NCI-H2029 treated with DMSO at 0.1 percent for 48 hours (cell line): ENCODE data around the gene ELMOD3.
"Not testable (repeated sequence)": the region's sequence is repeated elsewhere in the genome, so short reads cannot be mapped to it uniquely, and the experiment has no call there.

Source experiments
- DNase-seq: peaks from one replicate; lab custom pipeline; 2025; lab: John Stamatoyannopoulos, UW

The ELMOD3 gene

DNA sequence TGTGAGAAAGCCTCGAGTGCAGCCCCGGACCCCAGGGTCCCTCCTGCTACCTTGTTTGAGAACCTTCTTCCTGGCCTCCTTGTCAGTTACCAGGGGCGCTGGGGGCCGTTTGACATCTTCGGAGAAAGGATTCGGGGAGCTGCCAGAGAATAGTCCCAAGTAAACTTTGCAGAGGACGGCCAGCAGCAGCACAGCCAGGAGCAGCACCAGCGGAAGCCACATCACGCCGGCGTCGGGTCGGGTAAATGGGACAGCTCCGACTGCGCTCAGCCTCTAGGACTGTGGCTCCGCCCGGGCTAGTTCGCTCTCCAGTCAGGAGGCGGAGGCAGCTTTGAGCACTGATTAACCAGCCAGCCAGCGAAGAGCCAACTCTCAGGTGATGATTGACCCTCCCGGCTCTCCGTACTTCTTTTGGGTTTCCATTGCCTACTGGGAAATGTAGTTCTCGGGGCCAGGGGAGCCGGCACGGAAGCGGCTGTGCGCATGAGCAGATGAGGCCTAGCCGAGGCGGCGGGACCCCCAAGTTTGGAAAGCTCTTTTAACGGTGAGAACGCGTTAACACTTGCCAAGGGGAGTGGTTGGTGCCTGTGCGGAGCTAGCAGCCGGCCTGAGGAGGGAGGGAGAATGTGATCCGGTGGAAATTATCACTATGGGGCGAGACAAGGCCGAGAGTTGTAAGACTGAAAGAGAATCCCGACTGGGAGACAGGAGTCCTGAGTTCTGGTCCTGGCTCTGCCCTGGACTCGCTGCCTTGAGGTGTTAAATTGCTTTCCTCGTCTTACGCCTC, at the start of gene ELMOD3, which contains the start of gene RETSAT:
Gene ELMOD3 (plus strand): TSS at position 484 of the 787 bp plus-strand sequence. CDS start 2,430 bp downstream, outside the sequence.
Gene RETSAT (minus strand): TSS at position 243 of the 787 bp plus-strand sequence. CDS start 21 bp downstream, at position 222.
- peak; percentile 96 for DNase-seq

- DNase-seq: no peak
Observed at GRCh38 chr2:85307527-85307897, 47.1 kb upstream of the ELMOD3 start.

- DNase-seq: no peak
Observed at GRCh38 chr2:85308201-85308600, 46.4 kb upstream of the ELMOD3 start.

DNA sequence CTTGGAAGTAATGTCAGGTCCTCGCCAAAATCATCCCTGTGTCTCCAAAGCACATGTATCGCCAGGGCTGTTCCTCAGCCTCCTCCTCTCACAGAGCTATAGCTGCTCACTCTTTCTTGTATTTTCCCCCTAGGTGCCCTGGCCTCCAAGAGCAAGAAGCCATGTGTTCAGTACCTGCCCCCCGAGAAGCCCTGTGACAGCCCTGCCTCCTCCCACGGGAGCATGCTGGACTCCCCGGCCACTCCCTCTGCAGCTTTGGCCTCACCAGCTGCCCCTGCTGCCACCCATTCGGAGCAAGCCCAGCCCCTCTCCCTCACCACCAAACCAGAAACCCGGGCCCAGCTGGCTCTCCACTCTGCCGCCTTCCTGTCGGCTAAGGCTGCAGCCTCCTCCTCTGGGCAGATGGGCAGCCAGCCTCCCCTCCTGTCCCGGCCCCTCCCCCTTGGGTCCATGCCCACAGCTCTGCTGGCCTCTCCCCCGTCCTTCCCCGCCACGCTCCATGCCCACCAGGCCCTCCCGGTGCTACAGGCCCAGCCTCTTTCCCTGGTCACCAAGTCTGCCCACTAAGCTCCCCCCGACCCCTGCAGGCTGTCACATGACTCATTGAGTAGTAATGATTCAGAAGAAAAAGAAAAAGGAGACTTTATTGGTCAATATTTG, 45.5 kb upstream of the ELMOD3 start:
- DNase-seq: peak; percentile 63

DNA sequence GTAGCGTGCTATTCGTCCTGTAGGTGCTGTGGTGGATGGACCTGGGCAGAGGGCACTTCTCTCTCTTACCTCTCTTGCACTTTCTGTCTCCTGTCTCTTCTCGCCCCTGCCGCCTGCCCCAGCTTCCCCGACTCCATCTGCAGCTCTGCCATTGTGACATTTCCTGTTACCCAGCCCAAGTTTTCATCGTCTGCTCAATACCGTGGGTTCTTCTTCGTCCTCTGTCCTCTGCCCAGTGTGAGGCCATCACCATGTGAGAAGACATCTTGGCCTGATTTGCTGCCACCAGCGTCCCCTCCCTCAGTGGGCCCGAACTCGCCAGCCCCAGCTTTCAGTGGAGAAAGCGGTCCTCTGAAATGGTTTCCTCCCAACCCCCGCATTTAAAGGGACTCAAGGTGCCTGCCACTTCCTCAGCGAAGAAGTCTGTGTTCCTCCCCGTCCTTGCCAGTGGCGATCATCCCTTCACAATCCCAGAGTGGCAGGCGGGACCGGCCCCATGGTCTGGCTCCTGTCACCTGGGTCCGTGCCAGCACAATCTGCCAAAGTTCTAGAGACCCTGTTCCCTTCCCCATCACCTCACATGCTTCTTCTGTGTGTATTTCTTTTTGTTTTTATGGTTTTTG, 44.8 kb upstream of the ELMOD3 start:
- DNase-seq: no peak

- no peak for DNase-seq
Observed at GRCh38 chr2:85310330-85310729, 44.2 kb upstream of the ELMOD3 start.

DNA sequence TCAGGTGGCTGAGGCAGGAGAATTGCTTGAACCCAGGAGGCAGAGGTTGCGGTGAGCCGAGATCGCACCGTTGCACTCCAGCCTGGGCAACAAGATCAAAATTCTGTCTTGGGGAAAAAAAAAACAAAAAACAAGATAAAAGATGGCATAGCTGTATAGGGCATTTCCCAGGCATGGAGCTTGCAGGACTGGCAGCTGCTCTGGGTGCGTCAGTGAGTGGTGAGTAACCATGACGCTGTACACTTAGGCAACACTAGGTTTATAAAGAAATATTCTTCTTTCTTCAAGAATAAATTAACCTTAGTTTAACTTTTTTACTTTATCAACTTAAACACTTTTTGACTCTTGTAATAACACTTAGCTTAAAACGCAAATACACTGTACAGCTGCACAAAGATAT, 42.2 kb upstream of the ELMOD3 start:
- no peak for DNase-seq

- no peak for DNase-seq
Observed at GRCh38 chr2:85314884-85315242, 39.7 kb upstream of the ELMOD3 start.

DNA sequence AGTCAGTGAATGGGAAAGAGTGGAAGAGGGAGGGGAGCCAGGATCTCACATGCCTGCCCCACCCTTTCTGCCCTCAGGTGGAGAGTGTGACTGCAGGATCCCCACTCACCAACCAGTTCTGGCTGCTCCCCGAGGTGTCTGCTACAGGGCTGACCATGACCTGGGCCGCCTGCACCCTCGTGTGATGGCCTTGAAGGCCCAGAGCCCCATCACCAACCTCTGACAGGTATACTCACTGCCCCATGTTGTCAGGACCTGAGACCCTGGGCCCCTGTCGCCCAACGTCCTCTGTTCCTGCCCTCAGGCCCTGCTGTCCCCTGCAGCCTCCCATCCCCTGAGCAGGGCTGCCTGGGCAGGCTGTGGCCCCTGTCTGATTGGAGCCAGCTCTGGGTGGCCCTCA, 38.6 kb upstream of the ELMOD3 start:
- DNase-seq: not testable (repeated sequence)

DNA sequence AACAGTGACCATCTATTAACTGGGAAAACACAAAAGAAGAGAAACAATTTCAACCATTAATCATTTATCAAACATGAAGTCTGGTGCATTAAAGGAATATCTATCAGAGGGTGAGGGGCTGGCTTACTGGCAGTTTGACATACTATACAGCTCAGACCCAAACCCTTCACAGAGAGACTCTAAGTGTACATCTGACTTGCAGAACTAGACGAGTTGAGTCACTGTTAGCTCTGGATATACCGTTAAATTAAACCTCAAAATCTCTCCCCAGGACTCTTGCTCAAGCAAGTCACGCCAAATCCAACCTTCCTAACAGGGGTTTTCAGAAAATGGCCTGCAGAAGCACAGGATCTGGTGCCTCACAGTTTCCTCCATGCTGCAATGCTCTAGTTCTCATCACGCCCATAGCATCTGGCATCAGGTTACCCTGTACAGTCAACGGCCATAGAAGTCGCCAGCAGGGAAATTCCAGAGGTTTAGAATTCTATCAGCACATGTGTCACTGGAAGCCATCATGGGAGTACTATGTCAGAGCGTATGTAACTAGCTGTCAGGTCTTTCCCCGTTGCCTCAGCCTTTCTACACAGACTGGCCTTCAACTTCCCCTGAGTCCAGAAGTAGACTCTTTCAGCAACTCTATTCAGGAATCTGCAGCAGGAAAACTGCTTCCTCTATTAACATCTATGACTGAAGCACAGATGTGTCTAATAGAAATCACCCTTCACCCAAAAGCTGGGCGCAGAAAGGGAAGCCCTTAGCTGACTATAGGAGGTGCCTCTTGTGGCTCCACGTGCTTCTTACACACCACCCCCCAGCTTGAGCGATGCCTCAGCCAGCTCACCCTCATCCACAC, 36.1 kb upstream of the ELMOD3 start:
- no peak for DNase-seq

- DNase-seq: no peak
Observed at GRCh38 chr2:85319796-85320195, 34.8 kb upstream of the ELMOD3 start.

- no peak for DNase-seq
Observed at GRCh38 chr2:85323351-85323987, 31.1 kb upstream of the ELMOD3 start.

GRCh38 chr2:85323988-85324367, 30.6 kb upstream of the ELMOD3 start:
- DNase-seq: not testable (repeated sequence)

- no peak for DNase-seq
Observed at GRCh38 chr2:85324639-85325465, 29.7 kb upstream of the ELMOD3 start.

GRCh38 chr2:85325466-85325811, 29.1 kb upstream of the ELMOD3 start:
- DNase-seq: no peak

DNA sequence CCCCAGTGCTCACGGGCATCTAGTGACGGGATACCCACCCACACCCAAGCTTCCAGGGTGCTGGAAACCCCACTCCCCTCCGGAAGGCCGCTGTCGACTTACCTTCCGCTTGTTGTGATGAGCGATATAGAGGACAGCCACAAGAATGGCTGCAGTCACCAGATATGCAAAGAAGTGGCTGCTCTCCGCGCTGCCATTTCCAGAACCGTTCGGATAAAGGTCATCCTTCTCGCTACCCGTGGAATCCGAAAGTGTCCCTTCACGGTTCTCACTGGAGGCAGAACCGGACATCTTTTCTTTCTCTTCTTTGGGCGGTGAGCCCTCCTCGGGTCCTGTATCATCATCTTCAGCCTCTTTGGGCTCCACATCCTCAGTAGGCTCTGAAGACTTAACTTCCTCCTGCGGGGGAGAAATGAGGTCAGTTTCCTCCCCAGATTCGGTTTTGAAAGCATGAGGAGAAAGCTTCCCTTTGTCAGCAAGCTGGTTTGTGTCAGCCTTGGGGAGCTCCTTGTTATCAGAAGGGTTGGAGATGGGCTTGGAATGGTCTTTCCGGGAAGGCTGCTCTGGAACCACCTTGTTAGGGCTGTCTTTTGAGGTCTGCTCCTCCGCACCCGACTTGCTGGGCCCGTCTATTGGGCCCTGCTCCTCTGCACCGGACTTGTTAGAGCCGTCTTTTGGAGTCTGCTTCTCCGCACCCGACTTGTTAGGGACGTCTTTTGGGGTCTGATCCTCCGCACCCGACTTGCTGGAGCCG, 28.0 kb upstream of the ELMOD3 start:
- DNase-seq: no peak

GRCh38 chr2:85327160-85327821, 27.3 kb upstream of the ELMOD3 start:
- no peak for DNase-seq

DNA sequence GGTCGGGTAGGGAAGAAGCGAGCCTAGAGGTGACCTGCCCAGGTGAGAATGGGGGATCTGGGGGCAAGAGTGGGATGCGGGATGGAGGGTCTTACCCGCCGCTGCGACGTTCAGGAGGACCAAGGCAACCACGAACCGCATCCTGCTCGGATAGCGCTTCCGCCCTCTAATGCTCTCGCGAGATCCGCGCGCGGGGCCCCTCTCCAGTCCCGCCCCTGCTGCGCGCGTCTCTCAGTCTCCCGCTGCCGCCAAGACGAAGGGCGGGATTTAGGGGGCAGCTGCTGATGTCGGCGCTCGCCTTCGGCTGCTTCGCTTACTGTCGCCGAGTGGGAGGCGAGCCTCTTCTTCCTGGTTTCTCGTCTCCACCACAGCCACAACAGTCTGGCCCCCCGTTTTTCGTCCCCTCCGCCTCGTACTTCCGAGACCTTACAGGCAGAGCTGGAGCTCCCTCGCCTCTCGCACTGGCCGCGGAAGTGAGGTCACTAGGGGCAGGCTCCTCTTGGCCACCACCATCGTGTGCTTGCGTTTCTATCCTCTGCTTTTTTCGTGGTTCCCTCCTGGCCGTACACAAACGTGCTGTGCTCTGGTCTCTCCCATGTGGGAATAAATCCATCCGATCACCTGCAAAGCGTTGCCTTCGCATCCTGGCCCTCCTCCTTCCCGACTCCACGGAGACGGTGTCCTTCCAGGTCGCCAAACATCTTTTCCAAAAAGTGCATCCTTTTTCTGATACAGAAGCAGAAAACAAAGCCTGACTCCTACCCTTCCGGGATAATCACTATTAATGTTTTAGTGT, 26.5 kb upstream of the ELMOD3 start, which contains the start of gene TGOLN2:
Gene TGOLN2 (minus strand): TSS at position 168 of the 796 bp plus-strand sequence. CDS start 27 bp downstream, at position 141.
- DNase-seq: peak; percentile 73
